HT-29 (cell line): Measurements from ENCODE around the gene RRAGD. TPM values are rescaled to one million over a fixed set of nuclear protein-coding genes. Genes with fewer than 3 reads are reported as not detected.

Experiments used
- DNase-seq: peaks from one replicate; pipeline ENCODE4 v3.0.0-alpha.2; 2015; ENCODE audit warnings: low spot score
- total RNA-seq: library from RNA; depleted of rRNA; stranded (reverse); fragments of >200 nt; shearing (Covaris generic); gene quantifications from 2 replicates; pipeline ENCODE4 v1.2.3, GENCODE V29; 2014; rRNA removed

RRAGD gene
- total RNA-seq, 1 experiment from 2014 or later = not detected

DNA sequence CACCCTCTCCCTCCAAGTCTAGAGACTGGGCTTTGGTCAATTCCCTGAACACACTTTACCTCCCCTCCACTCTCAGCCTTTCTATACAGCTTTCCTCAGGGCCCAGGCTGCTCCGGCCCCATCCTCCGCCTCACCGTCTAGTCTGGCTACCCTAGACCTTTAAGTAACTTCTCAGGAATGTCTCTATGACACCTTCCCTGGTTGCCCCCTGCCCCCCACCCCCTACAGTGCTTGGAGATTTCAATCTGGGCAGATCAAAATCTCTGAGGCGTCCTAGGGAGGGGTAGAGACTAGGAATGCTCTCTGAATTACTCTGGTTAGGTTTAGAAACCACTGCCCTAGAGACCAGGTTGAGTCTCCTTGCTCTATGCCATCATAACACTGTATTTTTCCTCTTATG is 65.6 kb downstream of the RRAGD start:
- DNase-seq = no peak

DNA sequence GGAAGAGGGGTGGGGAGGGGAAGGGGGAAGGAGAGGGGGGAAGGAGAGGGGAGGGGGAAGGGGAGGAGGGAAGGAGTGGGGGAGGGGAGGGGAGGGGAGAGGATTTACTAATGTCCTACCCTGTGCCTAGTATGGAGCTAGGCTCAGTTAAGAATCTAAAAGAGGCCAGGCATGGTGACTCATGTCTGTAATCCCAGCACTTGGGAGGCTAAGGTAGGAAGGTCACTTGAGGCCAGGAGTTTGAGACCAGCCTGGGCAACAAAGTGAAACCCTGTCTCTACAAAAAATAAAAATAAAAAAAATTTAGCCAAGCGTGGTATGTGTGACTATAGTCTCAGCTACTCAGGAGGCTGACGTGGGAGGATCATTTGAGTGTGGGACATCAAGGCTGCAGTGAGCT is 72.5 kb downstream of the RRAGD start:
- no peak for DNase-seq

DNA sequence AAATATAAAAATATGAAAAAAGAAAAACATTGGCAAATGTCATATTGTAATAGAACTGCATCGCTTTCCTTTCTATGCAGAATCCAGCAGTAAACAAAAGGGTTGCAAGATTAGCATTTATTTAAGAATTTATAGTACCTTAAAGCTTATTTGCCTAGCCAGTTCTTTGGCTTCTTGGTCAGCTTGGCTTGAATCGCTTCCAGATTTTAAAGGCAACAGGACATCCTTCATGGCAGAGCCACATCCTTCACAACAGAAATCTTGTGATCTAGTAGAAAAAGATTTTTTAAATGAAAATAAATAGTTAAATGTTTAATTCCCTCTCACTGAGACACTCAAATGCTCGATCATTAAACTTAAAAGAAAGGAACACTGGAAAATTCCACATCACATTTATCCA is 76.9 kb downstream of the RRAGD start:
- DNase-seq = no peak

DNA sequence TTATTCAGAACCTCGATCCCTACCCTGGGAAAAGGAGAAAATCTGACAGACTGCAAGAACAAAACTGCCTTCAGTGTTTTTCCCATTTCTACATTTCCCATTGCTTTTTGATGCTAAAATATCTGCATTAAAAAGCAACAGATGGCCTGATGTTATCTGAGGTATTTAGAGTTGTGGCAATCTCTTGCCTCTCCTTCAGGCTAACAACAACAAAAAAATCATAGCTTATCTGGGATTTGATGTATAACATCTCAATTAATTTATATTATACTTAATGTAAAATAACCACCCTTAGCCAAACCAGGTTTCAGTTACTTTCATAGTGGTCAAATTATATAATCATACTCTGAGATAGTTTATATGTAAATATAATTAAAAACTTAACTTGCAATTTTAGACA is 81.2 kb downstream of the RRAGD start:
- DNase-seq = no peak

DNA sequence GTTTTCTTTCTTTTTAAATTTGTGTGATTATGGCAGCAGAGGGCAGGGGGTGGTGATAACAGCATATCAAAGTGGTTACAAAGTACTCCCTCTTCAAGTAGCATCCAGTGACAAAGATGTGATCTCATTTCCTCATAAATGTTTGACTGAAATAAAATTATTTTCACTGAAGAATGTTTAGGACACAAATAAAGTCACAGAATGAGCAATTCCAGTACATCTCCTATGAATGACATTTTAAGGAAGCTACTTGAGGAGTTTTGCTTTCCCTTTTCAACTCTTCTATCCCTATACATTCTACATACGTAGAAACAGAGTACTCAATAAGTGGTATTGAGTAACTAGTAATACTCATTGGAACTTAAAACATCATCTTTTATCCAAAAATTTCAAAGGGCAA is 83.1 kb downstream of the RRAGD start:
- no peak for DNase-seq

DNA sequence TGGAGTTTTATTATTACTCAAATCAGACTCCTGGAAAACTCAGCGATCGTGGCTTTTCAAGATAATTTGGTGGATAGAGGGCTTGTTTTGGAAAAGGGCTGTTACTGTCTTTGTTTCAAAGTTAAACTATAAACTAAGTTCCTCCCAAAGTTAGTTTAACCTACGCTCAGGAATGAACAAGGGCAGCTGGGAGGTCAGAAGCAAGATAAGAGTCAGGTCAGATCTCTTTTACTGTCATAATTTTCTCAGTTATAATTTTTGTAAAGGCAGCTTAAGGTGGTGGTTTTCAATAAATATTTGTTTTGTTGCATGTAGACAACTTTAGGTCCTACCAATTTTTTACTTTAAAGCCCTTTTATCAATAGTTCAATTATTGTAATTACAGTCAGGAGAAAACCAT is 87.8 kb downstream of the RRAGD start:
- no peak for DNase-seq

DNA sequence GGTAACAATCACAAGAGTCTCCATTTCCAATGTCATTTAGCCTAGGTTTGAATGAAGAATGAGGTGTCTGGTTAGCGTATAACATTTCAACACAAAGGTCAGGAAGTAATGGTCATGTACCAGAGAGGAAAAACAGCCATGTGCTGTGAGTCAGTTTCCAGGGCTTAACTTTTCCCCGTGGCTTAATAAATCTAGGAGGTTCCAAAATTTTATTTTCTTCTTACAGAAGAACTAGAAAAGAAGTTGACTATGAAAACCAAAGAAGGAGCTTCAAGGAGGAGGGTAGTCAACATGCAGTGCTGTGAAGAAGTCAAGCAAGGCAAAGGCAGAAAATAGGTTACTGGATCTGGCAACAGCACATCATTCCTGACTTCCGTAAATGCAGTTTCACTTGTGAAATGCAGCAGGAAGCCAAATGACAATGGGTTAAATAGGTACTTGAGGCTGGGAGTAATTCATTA is 88.5 kb downstream of the RRAGD start:
- DNase-seq = no peak

DNA sequence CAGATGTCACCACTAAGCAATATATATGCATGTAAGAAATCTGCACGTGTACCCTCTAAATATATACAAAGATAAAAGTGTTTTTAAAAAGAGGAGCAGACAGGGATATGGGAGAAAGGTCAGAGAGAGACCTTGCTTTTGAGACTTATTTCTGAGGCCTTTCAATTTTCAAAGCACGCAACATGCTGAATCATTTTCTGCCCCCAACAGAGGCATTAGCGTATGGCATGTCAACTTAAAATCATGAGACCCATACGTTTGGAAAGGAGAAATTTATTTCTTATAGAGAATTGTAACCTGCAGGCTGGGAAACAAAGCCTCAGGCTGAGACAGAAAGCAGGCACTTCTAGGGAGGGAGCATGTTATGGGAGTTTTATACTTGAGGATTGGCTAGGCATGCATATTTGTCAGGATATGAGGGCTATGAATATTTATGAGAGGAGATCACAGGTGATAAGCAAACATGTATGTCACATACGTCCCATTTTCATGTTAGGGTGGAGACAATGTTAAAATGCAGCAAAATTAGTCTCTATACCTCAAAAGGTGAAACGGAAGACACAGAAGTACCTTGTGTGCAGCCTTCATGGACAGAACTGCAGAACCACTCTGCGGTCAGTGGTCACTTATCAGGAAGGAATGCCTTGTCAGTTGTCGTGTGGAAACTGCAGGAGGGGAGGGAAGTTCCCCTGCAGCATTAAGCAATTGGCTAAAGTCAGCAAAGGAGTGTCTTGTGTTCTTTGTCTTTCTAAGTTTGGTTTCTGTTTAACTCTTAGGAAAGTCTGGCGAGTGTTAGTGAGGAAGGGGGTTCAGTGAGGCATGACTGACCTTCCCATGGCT is 90.7 kb downstream of the RRAGD start:
- DNase-seq = no peak

DNA sequence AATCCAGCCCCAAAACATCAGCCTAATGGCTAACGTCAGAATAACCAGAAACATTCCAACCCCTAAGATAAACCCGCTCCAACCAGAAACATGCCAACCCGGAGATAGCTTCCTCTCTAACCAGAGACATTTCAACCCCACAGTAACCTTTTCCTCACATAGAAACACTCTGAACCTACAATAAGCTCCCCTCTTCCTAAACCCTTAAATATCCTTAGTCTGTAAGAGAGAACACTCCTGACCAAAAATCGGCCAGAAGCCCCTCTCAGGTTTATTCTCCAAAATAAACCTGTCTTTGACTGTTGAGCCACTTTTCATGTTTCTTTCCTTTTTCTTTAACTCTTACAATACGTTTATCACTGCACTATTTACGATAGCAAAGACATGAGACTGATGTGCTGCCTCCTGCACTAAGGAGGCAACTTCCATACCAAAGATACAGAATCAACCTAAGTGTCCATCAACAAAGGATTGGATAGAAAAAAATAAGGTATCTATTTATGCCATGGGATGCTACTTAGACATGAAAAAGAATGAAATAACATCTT is 92.0 kb downstream of the RRAGD start:
- no peak for DNase-seq

DNA sequence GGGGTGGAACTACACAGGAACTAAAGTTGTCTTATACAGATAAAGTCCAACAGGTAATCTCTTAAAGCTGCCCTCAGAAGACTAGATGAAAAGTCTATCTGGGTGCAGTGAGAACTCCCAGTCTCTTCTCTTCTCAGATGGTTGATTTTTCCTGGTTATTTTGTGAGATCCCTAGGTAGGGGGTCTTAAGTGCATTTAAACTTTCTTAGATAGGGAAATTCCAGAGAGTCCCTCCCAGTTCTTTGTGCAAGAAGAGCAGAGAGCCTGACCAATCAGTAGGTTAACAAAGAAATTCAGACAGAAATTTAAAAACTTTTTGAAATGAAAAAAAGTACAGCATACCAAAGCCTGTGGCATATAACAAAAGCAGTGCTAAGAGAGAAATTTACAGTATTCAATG is 95.0 kb downstream of the RRAGD start:
- DNase-seq = no peak

DNA sequence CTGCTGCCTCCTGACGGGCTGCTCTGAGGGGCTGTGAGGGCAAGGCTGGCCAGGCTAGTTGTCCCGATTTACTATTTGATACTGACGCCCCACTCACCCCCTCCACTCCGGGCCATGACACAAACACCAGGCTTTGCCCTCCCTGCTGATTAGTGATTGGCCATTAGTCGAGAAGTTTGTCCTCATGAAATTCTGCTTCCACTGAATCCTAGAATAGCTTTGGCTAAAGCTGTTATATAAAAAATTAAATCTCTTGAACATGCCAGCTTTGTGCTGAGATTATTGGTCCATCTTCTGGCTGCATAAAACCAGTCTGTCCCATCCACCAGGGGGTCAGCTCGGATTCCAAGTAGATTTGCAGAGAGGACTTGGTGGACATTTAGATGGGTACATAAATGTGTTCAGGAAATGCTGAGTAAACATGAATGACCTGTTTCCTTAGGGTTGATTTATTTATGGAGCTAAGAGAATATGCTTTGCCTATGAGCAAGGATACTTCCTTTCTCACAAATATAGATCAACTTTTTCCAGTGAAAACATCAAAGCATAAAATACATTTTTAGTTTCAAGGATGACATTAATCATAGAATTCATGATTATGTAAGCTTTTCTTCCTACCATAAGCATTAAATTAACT is 96.7 kb downstream of the RRAGD start, which contains the start of gene GABRR2:
Gene GABRR2 (minus strand): TSS at position 51 of the 637 bp plus-strand sequence. CDS start 134 bp downstream, outside the sequence.
- no peak for DNase-seq

DNA sequence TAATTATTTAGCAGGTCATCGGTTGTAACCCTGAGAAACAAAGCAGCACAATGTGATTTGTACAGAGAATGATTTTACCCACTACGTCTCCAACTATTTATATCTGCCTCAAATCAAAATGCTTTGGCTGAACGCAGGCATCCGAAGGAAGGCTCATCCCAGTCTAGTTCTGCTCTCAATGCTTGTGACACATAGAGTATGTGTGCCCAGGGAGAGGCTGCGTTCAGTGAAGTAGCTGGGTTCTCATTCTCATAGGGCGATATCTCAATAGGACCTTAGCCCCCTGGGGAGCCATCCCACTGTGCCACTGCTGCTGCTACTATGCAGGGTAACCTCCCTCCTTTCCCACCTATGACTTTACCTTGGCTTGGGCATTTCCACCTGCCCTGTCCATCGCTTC is 97.4 kb downstream of the RRAGD start:
- DNase-seq = no peak

Other genes with a start within 250 kb of the RRAGD start
- gene GABRR1, start 194.9 kb downstream of the RRAGD start, total RNA-seq = not detected in 2 replicates
- gene GABRR2, start 97.0 kb downstream of the RRAGD start, total RNA-seq = not detected in 2 replicates
- gene UBE2J1, start 59.6 kb downstream of the RRAGD start, total RNA-seq = 19.9 and 22.1 TPM in 2 replicates
- gene ANKRD6, start 20.9 kb upstream of the RRAGD start, total RNA-seq = not detected in 2 replicates
- 3.2 and 4.5 TPM in 2 replicates for gene LYRM2, start 226.5 kb upstream of the RRAGD start, total RNA-seq